HG02943 (cell line): ENCODE measurements around the gene ASB2.

Experiments used
- ATAC-seq: cut with Tn5 transposase; IDR thresholded peaks from one replicate; pipeline ENCODE4 v1.9.1; 2021; ENCODE audit warnings: mild to moderate bottlenecking, low read depth, moderate library complexity; ENCODE audit not compliant: unreplicated experiment

Gene ASB2

DNA sequence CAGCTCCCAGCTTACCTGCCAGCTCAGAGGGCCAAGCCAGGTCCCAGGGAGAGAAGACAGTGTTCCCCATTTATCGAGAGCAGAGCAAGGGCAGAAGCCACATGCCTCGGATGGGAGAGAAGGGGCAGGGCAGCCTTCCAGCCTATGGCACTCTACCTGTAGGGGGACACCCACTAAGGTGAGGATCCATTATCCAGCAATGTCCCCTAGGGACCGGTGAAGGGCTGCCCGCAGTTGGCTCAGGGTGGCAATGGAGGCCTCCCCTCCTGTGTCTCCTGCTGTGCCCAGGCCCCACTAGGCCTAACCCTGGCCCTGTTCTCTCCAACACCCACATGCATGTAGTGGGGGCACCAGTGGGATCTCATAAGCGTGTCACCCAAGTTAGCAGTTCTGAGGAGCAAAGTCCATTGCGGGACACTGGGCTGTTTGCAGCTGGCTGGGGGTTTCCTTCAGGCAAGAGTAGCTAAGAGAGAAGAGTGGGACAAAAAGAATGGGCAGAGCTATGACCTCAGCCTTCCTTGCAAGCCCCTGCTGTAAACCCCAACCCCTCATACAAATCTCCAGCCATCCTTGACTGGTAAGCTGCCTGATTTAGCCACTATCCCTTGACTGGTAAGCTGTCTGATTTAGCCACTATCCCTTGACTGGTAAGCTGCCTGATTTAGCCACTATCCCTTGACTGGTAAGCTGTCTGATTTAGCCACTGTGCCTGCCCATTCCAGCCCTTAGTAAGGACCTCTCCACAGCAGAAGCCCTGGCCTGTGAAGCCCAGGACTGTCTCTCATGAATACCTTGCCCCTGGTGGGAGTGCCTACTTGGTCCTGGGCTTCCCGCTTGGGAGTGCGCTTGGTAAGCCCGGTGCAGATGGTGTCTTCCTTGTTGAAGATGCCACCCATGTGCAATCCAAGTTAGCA is 5.2 kb upstream of the ASB2 start:
- no peak for ATAC-seq

DNA sequence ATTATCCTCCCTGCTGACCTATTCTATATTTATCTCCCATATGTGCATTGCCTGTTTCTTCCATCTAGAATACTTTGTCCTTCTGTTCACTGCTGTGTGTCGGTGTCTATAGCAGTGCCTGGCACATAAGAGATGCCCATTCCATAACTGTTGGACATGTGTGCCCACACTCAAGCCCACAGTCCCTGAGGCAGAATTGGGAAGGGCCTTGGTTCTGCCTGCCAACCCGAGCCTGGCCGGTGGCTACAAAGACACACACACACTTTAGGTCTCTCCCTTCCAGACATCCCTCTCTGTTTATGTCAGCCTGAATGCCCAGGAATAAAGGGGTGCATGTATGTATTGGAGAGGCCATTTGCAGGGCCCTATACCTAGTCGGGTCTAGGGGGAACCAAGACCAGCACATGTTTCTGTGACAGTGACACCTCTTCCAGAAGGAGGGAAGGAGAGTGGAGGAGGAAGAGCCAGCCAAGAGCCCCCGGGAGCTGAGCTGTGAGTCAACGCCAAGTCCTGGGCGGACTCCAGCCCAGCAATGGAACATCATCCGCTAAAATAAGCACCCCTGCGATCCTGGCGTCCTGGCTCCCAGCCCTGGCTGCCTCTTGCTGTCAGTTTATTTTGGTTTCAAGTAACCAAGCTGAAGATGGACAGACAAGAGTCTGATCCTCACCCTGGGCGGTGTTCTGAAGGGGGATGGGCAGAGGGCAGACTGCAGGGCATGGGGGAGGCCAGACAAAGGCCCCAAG is 4.3 kb upstream of the ASB2 start:
- ATAC-seq: no peak

DNA sequence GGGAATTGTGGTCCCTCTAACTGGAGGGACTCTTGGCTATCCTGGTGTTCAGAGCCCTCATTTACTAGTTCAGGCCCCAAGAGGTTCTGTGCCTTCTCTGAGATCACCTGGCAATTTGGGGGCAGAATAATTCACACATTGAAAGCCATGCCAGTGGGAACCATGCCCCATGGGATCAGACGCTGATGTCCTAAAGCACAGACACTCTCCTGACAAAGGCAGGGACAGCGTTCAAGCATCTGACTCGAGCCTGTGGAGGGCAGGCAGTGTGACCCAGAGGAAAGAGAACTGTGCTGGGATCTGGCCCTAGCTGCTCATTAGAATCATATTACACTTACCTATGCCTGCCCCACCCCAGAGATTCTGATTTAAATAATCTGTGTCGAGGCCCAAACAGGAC is 2.4 kb upstream of the ASB2 start:
- peak; percentile 4 for ATAC-seq

DNA sequence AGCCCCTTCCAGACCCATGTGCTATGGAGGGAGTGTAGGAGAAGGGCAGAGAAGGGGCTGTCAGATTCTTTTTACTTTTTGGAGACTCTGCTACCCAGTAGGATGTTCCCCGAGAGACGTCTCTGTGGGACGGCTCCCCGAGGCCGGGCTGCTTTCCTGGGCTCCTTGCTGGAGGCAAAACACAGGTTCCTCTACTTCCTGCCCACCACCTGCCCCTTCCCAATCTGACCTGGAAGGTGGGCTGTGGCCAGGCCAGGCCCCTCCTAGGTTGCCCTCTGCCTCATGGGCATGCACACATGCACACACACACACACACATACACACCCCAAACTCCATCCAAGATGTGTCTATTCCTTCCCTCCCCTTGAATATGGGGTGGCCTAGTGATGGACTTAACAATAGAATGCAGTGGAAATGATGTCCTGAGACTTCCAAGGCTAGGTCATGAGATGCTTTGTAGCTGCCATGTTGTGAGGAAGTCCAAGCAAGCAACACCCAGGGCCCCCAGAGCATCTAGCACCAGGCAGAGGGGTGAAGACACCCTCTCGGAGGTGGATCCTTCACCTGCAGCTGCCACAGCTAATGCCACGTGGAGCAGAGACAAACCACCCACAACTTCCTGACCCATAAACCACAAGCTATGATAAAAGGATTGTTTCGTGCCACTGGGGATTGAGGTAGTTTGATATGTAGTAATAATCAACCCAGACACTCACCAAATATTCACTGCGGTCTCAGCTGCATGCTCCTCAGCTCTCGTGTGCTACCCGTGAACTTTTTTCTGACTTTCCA is 1.6 kb upstream of the ASB2 start:
- peak; percentile 69 for ATAC-seq

DNA sequence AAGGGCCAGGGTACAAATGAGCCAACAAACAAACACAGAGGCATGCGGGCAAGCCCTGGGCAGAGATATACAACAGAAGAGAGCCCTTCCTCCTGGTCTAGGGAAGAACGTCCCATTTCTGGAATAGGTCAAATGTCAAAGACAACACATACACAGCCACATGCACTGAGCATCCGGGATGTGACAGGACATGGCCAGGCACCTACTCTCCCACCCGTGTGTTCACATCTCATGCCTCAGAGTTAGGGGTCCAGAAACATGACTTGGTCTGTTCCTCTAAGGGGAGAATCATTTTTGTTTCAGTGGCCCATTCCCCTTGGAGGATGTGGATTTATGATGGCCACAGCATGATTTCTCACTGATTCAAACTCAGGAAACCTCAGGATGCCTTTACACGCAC is 801 bp upstream of the ASB2 start:
- ATAC-seq: no peak

DNA sequence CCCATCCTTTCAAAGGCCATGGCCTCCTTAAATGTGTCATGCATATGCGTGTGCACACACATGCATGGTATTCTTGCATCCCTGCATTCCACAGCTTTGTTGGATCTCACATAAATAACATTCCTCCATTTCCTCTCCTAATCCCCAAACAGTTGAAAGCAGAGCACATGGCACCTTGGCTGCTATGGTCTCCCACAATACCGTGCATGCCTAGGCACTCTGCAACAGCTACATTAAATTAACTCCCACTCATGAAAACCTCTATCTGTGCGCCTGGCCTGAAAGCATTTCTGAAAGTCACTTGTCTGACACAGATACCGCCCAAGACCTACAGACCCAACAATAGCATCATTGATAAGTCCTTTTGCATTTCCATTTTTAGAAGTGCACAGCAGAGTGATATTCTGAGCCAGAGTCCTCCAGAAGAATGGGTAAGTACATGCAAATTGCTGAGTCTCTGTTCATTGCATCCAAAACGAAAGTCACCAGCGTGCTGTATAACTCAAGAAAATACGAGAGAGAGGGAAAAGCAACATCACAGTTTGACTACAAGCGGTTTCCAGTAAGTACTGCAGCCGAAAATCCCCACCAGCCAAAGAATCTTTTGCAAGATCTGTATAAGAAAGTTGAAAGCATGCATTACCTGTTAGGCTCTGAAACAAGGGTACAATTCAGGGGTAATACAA is 436 bp downstream of the ASB2 start:
- peak; percentile 51 for ATAC-seq

DNA sequence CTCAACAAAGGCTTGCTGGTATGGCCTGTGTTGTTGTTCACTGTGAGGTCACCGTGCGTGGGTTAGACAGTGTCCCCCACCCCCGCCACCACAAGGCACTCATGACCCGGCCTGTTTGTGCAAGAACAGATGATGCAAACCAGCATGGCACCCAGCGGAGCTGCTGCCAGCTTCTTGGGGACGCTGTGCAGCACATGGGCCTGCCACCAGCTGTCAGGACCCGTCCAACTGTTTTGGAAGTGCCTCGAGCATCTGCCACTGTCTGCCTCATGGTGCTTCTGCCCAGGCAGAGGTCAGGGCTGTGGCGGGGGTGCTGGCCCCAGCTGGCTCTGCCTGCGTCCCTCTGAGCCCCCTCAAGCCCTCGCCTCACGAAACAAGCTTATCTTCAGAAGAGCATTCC is 1.5 kb downstream of the ASB2 start:
- ATAC-seq: no peak

DNA sequence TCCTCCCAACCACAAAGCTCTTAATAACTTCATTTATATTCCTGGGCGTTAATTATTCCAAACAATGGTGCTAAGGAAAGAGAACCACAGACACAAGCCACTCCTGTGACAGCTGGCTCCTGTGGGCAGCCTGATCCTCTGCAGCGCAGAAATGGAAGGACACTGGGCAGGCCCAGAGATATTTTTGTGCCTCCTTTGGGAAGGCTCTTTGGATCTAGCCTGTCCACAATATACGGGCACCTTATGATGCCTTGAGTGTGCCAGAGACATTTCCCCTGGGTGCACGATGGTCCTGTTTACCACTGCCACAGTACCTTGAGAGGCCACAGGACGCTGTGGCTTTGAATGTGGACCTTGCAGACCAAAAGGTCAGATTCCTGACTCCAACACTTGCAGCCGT is 2.1 kb downstream of the ASB2 start:
- no peak for ATAC-seq

DNA sequence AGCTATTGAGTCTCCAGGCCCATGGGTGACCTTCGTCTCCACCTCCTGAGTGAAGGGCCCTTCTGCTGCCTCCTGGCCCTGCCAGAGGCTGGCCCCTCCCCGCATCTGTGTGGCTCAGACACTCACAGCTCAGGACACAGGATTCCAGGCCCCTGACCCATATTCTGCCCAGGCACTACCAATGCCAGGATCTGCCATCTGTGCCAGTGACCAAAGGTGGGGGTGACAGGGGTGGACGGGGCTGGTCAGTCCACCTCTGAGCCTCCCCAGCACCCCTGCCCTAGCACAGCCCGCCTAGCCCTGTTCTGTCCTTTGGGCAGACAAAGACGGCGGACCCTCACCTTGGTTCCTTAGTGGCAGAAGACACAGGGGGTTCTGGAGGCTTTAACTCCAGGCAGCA is 2.8 kb downstream of the ASB2 start:
- no peak for ATAC-seq

DNA sequence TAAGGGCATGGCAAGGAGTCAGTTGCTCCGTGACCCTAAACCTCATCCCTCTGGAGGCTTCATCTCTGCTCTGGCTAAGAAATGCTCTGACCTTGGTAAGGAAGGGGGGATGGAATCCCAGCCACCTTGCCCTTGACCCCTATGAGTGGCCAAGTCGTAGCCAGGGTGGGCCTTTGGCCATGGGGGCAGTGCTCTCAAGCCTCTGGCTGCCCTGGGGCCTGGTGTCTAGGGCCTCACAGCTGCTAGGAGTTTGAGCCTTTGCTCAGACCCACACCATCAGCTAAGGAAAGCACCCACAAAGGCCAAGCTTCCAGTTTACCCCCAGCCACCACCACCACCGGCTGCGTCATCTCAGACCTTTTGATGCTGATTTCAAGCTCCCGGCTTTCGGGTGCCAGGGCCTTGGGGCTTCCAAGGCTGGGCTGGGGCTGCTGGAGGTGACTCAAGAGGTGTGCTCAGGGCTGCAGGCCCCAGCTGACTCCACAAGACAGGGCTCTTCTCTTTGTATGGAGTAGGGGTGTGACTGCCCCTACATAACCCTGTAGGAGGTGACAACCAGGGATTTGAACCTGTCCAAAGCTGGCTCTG is 3.7 kb downstream of the ASB2 start:
- ATAC-seq: no peak

DNA sequence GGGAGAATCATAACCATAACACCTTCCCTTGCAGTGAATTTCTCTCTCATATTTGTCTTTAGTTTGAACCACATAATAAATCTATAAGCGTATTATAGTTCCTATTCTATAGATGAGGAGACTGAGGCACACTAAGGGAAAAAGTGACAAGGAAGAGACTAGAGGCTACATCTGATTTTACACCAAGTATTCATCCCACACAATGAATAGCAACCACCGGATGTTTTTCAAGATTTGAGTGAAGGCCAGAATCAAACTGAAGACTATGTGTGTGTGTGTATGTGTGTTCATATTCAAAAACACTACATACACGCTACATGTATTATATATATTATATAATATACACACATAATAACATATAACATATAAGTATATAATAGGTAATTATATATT is 4.7 kb downstream of the ASB2 start:
- ATAC-seq: no peak

DNA sequence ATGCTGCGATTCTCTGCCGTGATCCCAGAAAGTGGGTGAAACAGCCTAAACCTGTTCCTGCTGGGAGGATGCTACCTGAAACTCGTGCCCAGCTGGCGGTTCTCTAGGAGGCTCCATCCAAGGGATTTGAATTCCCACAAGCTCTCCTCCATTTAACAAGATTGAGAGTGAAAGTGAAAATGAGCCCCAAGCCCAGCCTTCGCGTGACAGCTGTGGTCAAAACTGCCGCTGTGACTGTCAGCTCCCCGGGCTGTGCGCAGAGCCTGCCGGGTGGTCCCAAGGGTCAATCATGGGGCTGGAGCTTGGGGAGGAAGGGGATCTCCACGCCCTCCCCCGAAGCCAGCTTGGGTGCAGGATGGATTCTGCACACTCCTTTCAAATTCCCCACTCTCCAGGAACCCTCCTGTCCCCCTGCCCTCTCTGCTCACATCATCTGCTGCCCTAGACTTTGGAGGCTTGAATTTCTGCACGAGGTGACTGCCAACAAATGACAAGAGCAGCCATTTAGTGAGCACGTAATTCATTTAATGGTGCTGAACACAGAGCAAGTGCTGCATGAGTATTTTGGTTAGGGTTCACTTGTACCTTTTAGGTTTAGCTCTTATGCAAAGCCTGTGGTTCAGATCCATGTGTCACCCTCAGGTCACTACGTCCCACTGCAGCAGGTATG is 5.3 kb downstream of the ASB2 start:
- peak; percentile 39 for ATAC-seq

DNA sequence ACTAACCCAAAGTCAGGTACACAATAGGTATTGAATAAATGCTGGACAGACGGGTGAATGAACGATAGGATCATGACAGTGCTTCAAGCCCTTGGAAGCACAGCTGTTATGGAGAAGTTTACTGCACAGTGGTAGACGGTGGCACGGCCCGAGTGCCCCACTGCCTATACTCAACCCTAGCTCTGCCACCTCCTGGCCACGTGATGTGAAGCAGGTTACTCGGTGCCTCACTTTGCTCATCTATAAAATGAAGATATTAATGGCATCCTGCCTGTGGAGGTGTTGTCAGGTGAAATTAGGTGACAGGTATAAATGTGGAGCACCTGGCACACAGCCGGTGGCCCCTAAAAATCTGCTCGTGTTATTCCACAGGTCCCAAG is 5.8 kb downstream of the ASB2 start:
- peak; percentile 37 for ATAC-seq

DNA sequence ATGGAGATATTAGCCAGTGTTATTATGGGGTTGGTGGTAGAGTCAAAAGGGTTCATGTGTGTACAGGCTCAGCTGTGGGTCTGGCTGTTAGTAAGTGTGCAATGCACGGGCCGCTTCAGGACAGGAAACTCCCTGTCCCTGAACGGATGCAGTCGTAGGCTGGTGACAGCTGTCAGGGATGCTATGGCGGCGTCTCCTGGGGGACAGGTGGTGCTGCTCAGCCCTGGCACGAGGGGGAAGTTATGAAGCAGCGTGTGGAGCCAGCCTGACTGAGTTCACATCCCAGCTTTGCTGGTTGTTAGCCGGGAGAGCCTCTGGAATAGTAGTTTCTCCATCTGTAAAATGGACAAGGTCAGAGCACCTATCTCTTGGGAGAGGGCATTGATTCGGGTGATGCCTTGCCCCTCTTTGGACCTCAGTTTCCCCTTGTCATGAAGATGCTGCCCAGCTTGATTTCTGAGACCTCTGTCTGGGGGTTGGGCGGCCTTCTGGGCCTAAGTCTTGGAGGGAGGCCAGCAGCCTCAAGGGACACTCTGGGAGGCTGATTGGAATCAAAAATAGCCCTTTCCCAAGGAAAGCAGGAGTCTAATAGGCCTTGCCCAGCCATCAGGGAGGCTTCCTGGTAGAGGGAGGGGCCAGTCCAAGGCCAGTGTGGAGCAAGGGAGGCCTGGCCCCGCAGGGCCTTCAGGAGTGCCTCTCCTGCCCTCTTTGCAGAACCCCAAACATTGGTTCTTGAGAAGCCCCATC is 7.1 kb downstream of the ASB2 start:
- no peak for ATAC-seq

DNA sequence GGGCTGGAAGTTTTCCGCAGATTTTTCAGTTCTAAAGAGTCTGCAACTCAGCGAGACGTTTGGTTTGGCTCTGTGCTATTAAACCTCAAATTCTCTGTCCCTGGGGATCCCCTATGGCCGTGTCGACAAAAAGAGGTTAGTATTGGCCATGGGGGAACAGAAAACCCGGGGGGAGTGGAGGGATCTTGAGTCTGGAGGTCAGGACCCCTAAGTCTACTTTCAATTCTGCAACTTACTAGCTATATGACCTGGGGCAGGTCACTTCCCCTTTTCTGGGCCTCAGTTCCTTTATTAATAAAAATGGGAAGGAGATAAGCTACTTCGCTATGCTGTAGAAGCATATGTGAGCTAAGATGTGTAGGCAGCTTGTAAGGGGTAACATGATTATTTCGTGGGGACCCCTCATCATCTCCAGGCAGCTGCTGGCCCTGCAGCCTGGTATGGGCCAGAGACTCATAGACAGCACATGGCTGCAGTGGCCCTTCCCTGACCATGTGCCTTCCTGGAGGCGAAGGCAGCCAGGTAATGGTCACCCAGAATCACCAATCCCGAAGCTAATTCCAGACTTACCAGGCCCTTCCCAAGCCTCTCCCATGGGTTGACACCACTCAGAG is 8.6 kb downstream of the ASB2 start:
- peak; percentile 42 for ATAC-seq

DNA sequence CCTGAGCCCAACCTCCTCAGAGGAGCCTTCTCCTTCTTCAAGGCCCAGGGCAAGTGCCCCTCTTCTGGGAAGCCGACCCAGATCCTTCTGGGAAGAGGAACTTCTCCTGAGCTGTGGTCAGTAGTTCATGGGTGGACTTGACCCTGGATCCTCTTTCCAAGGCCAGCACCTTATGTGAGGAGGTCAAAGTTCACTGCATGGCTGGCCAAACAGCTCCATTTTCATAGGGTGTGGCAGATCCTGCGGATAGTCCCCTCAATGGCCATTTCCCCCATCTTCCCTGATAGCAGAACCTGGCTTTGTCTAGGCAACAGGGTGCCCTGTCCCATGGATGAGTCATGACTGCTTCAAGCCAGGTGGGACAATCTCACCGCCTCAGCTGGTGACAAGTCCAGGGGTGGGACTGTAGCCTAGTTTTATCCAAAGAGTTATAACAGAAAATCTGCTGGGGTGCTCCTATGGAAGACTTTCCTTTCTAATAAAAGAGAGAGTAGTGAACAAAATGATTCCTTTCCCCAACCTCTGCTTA is 10.4 kb downstream of the ASB2 start:
- no peak for ATAC-seq

DNA sequence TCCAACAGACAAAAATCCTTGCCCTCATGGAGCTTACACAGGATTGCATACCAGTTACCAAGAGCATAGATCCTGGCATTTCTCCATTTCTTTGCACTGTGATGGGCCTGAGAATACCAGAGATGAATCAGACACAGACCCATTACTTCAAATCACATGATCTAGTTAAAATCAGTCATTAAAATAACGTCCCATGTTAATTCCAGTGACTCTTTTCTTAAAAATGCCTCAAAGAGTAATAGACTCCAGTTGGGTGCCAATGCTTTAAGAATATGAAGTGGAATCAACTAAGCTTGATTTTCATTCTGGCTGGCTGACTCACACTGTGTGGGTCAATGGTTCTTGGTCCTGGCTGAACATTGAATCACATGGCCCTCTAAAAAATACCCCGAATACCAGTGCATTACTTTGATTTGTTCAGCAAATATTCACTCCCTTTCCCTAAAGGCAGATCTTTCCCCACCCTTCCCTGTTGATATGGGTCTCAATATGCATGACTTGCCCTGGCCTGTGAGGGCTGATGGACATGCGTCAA is 11.0 kb downstream of the ASB2 start:
- no peak for ATAC-seq

DNA sequence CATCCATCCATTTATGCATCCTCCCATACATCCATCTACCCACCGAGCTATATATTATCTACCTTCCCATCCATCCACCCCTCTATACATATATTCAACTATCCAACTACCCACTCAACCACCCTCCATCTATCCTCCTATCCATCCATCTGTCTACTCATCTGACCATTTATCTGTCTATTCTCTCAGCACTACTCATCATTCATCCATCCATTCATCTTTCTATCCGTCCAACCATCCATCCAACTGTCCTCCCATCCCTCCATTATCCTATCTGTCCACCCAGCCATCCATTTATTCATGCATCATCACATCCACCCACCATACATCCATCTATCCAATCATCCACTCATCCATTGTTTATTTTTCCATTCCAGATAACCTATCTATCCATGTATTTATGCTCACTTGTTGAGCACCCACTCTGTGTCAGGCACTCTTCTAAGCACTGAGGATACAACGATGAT is 11.5 kb downstream of the ASB2 start:
- no peak for ATAC-seq
